Endothelial cell of umbilical vein (primary cell): ENCODE data around the gene C16orf90.

Source experiments
- CTCF ChIP-seq, 2 donors: IDR thresholded peaks; 1 replicate in 1 of 2; 2 replicates in 1 of 2; pipeline ENCODE4 v1.5.1; 2011; ENCODE audit warnings: low read length in 2 of 2, mild to moderate bottlenecking in 2 of 2, moderate library complexity in 2 of 2, control low read depth in 1 of 2, inconsistent platforms in 1 of 2, low read depth in 1 of 2; ENCODE audit not compliant: insufficient read depth in 1 of 2; ENCODE audit errors: extremely low read depth in 1 of 2
- EZH2 ChIP-seq: IDR thresholded peaks from 2 replicates; pipeline ENCODE4 v1.6.1; 2012; ENCODE audit warnings: borderline replicate concordance, low read depth, mild to moderate bottlenecking, moderate library complexity, low read length, inconsistent platforms; ENCODE audit not compliant: severe bottlenecking
- FOS ChIP-seq: IDR thresholded peaks from 2 replicates; pipeline ENCODE4 v1.6.1; 2011; ENCODE audit warnings: mild to moderate bottlenecking, low read length, moderate library complexity, borderline replicate concordance; ENCODE audit not compliant: insufficient read depth
- MAX ChIP-seq: IDR thresholded peaks from 2 replicates; pipeline ENCODE4 v1.6.1; 2011; ENCODE audit not compliant: insufficient read depth, insufficient read length

DNA sequence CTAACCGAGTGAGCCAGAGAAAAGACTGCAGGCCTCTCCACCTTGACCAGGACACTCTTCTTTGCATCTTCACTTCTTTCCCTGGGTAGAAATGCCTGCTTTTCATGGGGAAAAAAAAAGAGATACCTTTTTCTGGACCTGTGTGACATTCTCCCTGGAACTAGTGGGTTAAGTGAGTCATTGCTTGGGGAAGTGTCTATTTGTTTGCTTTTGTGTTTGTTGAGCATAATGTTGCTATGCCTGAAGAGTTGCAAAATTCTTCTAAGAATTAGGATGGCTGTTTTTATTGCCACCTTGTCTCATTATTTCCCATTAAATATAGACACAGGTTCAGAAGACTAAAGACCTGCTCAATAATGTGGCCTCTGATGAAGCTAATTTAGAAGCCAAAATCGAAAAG is 24.3 kb upstream of the C16orf90 start:
- TF ChIP-seq CTCF (IDR thresholded peaks at IDR 0.05; ENCODE audit: extremely low read depth in 1 of 2, insufficient read depth in 1 of 2, low read depth in 1 of 2, low read length in 2 of 2) (no peak), FOS (no peak), MAX (no peak), EZH2 (no peak)
